ENCODE measurements around the gene SOX13. TPM values are rescaled to one million over a fixed set of nuclear protein-coding genes. Genes with fewer than 3 reads are reported as not detected.
A peak's percentile ranks its signal among the peaks of the same experiment; 100 is the strongest.

SOX13 gene
- total and polyA plus RNA-seq, 7 experiments from 2014 or later: 0.24 to 10.1 (median 0.85) TPM; not detected in 2

DNA sequence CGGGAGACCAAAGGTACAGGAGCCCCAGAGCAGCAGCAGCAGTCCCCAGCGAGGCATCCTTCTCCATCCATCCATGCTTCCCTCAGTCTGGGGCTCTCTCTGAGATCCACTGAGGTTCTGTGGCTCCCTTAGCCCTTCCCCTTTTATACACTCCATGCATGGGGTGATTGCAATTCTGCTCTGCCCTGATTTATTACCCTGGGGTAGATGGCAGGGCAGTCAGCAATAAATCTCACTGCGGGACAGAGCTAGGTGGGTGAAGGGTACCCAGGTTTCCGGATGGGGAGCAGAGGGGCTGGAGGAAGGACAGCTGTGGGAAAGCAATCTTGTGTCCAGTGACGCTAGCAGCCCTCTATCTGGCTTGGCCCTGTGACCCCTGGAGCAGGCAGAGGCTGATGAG lies 93.3 kb downstream of the SOX13 start, which contains the start of gene REN:
REN (minus strand) TSS at position 119 of the 400 bp plus-strand sequence; CDS start at position 75, 44 bp downstream.
- intact Hi-C loops (cut with micrococcal nuclease): no loop called here
- Mint-ChIP-seq H3K4me1 (no peaks in the 10 kb centered on the region), H3K4me3 (no peak within 1 kb of the TSS), H3K27ac (no peak within 1 kb of the TSS), H3K9me3 (peaks cover 0 to 42% (median 26%) of the 10 kb centered on the region in 11 donors), H3K27me3 (peaks cover 0 to 11% (median 9%) of the 10 kb centered on the region in 5 donors), H3K36me3 (peaks cover 0 to 15% (median 0%) of the 10 kb centered on the region in 5 donors)
- H3K27me3 ChIP-seq (ENCODE audit: control insufficient read depth in 2 of 2, insufficient read depth in 2 of 2, low read length in 2 of 2): no peaks in the 10 kb centered on the region
- H3K4me3 ChIP-seq (ENCODE audit: low read length): no peak within 1 kb of the TSS
- ATAC-seq (no peak), DNase-seq (no peak)
- H3K27ac ChIP-seq (ENCODE audit: low read depth, low read length): no peak within 1 kb of the TSS
- CTCF ChIA-PET: interaction anchor here (0.6 to 5.4 kb wide), 5 partner anchors 9 to 1048 kb away, joined by 3 to 46 read pairs (median 5); no protein-coding TSS in a partner anchor
- no peaks in the 10 kb centered on the region for H3K4me1 ChIP-seq (ENCODE audit: control insufficient read depth in 2 of 2, insufficient read depth in 2 of 2, low read length in 2 of 2)
- peaks cover 5 to 33% (median 6%) of the 10 kb centered on the region in 3 experiments for H3K9me3 ChIP-seq (ENCODE audit: control insufficient read depth in 2 of 3, low read length in 3 of 3)
- no peaks in the 10 kb centered on the region for H3K36me3 ChIP-seq (ENCODE audit: control insufficient read depth in 2 of 3, insufficient read depth in 3 of 3, low read length in 3 of 3)
- POLR2A ChIA-PET: no interaction called here

DNA sequence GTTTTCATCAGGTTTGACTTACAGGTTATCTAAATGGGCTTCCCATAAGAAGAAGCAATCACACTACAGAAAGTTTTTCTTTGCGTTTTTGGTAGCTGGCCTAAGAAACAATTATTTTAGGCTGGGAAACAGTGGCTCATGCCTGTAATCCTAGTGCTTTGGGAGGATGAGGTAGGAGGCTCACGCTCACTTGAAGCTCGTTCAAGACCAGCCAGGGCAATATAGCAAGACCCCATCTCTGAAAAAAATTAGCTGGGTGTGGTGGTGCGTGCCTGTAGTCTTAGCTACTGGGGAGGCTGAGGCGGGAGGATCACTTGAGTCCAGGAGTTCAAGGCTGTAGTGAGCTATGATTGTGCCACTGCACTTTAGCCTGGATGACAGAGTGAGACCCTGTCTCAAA lies 94.8 kb downstream of the SOX13 start:
- H3K27me3 ChIP-seq (ENCODE audit: control insufficient read depth in 2 of 2, insufficient read depth in 2 of 2, low read length in 2 of 2): no peaks in the 10 kb centered on the region
- ATAC-seq (no peak), DNase-seq (no peak)
- intact Hi-C loops (cut with micrococcal nuclease): no loop called here
- no peak overlapping the region for H3K27ac ChIP-seq (ENCODE audit: low read depth, low read length)
- no peaks in the 10 kb centered on the region for H3K4me1 ChIP-seq (ENCODE audit: control insufficient read depth in 2 of 2, insufficient read depth in 2 of 2, low read length in 2 of 2)
- Mint-ChIP-seq H3K36me3 (peaks cover 0 to 19% (median 1%) of the 10 kb centered on the region in 5 donors), H3K9me3 (peaks cover 3 to 57% (median 29%) of the 10 kb centered on the region in 11 donors), H3K27me3 (peaks cover 0 to 11% (median 6%) of the 10 kb centered on the region in 5 donors), H3K4me1 (no peaks in the 10 kb centered on the region), H3K27ac (peak overlapping the region in 1 of 9 donors; percentile 19), H3K4me3 (no peak overlapping the region)
- H3K36me3 ChIP-seq (ENCODE audit: control insufficient read depth in 2 of 3, insufficient read depth in 3 of 3, low read length in 3 of 3): no peaks in the 10 kb centered on the region
- ChIA-PET CTCF (interaction anchor here (0.8 to 3.1 kb wide), 5 partner anchors 10 to 231 kb away, joined by 3 to 19 read pairs (median 5); no protein-coding TSS in a partner anchor), POLR2A (interaction anchor here (0.8 kb wide), 1 partner anchor 874 kb away, joined by 4 read pairs; no protein-coding TSS in a partner anchor)
- peaks cover 5 to 47% (median 9%) of the 10 kb centered on the region in 3 experiments for H3K9me3 ChIP-seq (ENCODE audit: control insufficient read depth in 2 of 3, low read length in 3 of 3)
- H3K4me3 ChIP-seq (ENCODE audit: low read length): no peak overlapping the region

DNA sequence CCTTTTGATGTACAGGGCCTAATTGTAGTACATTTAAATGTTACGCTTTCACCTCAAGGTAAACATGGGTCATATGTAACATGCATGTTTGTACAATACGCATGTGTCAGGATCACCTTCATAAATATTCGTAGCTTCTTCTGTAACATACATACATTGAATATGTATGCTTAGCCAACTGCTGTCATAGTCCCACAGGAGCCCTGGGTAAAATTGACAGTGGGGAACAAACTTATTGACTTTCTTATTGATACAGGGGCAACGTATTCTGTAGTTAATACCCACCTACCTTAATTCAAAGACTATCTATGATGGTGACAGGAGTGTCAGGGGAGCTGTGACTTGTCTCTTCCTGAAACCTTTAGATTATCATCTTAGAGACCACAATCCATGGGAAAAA lies 96.9 kb downstream of the SOX13 start:
- ATAC-seq (no peak), DNase-seq (no peak)
- H3K4me3 Mint-ChIP-seq: no peak overlapping the region
- Histone ChIP-seq H3K4me1 (ENCODE audit: control insufficient read depth in 2 of 2, insufficient read depth in 2 of 2, low read length in 2 of 2) (no peaks in the 10 kb centered on the region), H3K27me3 (ENCODE audit: control insufficient read depth in 2 of 2, insufficient read depth in 2 of 2, low read length in 2 of 2) (no peaks in the 10 kb centered on the region), H3K9me3 (ENCODE audit: control insufficient read depth in 2 of 3, low read length in 3 of 3) (peaks cover 5 to 47% (median 9%) of the 10 kb centered on the region in 3 experiments), H3K36me3 (ENCODE audit: control insufficient read depth in 2 of 3, insufficient read depth in 3 of 3, low read length in 3 of 3) (no peaks in the 10 kb centered on the region), H3K4me3 (ENCODE audit: low read length) (no peak overlapping the region), H3K27ac (ENCODE audit: low read depth, low read length) (no peak overlapping the region)
- no peaks in the 10 kb centered on the region for H3K4me1 Mint-ChIP-seq
- peaks cover 0 to 26% (median 1%) of the 10 kb centered on the region in 5 donors for H3K36me3 Mint-ChIP-seq
- ChIA-PET POLR2A (no interaction called here), CTCF (interaction anchor here (1.2 kb wide), 1 partner anchor 194 kb away, joined by 3 read pairs; no protein-coding TSS in a partner anchor)
- H3K27ac Mint-ChIP-seq: no peak overlapping the region
- intact Hi-C loops (cut with micrococcal nuclease): no loop called here
- H3K27me3 Mint-ChIP-seq: peaks cover 0 to 18% (median 13%) of the 10 kb centered on the region in 5 donors
- H3K9me3 Mint-ChIP-seq: peaks cover 7 to 70% (median 37%) of the 10 kb centered on the region in 11 donors

DNA sequence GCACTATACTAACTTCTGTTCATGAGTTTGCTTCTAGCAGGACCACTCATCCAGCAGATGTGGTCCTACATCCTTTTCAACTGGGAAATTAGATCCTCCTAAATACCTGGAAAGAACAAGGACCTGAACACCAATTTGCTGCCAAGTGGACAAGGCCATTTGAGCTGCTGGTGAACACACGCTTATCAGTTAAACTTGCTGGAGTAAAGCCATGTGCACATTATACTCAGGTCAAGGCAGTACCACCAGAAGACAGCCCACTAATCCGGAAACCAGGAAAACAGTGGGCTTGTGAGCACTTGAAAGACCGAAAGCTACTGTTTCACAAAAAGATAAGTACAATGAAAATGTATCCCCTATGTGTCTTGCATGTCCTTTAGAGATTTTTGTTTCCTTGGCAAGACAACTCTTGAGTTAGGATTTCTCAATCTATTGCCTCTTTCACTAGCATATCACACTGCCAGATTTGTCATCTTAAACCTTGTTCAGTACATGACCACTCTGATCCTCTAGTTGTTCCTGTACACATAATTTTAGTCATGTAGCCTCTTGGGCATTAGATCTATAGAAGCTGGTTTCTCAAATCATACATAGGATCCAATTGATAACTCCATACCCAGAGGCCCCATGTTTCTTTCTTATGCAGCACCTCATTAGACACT lies 97.7 kb downstream of the SOX13 start:
- intact Hi-C loops (cut with micrococcal nuclease): no loop called here
- ChIA-PET CTCF (interaction anchor here (1.2 kb wide), 1 partner anchor 193 kb away, joined by 3 read pairs; no protein-coding TSS in a partner anchor), POLR2A (no interaction called here)
- DNase-seq (no peak), ATAC-seq (no peak)
- Histone ChIP-seq H3K27ac (ENCODE audit: low read depth, low read length) (no peak overlapping the region), H3K4me3 (ENCODE audit: low read length) (no peak overlapping the region), H3K36me3 (ENCODE audit: control insufficient read depth in 2 of 3, insufficient read depth in 3 of 3, low read length in 3 of 3) (no peaks in the 10 kb centered on the region), H3K9me3 (ENCODE audit: control insufficient read depth in 2 of 3, low read length in 3 of 3) (peaks cover 5 to 47% (median 9%) of the 10 kb centered on the region in 3 experiments), H3K27me3 (ENCODE audit: control insufficient read depth in 2 of 2, insufficient read depth in 2 of 2, low read length in 2 of 2) (no peaks in the 10 kb centered on the region), H3K4me1 (ENCODE audit: control insufficient read depth in 2 of 2, insufficient read depth in 2 of 2, low read length in 2 of 2) (no peaks in the 10 kb centered on the region)
- Mint-ChIP-seq H3K9me3 (peaks cover 7 to 70% (median 37%) of the 10 kb centered on the region in 11 donors), H3K36me3 (peaks cover 0 to 26% (median 1%) of the 10 kb centered on the region in 5 donors), H3K4me1 (no peaks in the 10 kb centered on the region), H3K27me3 (peaks cover 0 to 18% (median 8%) of the 10 kb centered on the region in 5 donors), H3K4me3 (no peak overlapping the region), H3K27ac (no peak overlapping the region)

DNA sequence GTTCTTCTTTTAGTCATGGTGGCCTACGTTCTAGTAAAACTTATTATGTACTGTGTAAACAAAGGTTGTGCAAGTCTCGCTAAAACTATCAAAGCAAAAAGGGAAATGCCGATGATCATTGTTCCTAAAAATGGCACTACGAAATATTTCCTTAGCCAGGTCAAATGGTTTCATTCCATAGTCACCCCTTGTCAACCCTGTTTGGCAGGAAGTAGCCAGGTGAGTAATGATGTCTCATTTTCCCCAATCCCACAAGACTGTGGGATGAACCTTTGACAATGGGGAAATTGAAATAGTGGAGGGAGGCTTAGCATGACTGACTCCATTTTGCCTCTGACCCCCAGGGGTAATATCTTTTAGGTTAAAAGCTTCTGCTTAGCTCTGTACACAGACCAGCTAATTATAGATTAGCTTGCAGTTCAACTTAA lies 98.8 kb downstream of the SOX13 start:
- Mint-ChIP-seq H3K36me3 (peaks cover 0 to 22% (median 1%) of the 10 kb centered on the region in 5 donors), H3K4me1 (no peaks in the 10 kb centered on the region), H3K27me3 (peaks cover 0 to 14% (median 3%) of the 10 kb centered on the region in 5 donors), H3K4me3 (no peak overlapping the region), H3K27ac (no peak overlapping the region), H3K9me3 (peaks cover 7 to 70% (median 35%) of the 10 kb centered on the region in 11 donors)
- no peak for ATAC-seq
- no peak for DNase-seq
- ChIA-PET POLR2A (no interaction called here), CTCF (interaction anchor here (0.6 kb wide), 1 partner anchor 192 kb away, joined by 3 read pairs; no protein-coding TSS in a partner anchor)
- H3K9me3 ChIP-seq (ENCODE audit: control insufficient read depth in 2 of 3, low read length in 3 of 3): peaks cover 5 to 47% (median 9%) of the 10 kb centered on the region in 3 experiments
- no peaks in the 10 kb centered on the region for H3K36me3 ChIP-seq (ENCODE audit: control insufficient read depth in 2 of 3, insufficient read depth in 3 of 3, low read length in 3 of 3)
- no peaks in the 10 kb centered on the region for H3K4me1 ChIP-seq (ENCODE audit: control insufficient read depth in 2 of 2, insufficient read depth in 2 of 2, low read length in 2 of 2)
- no peak overlapping the region for H3K4me3 ChIP-seq (ENCODE audit: low read length)
- intact Hi-C loops (cut with micrococcal nuclease): no loop called here
- no peak overlapping the region for H3K27ac ChIP-seq (ENCODE audit: low read depth, low read length)
- H3K27me3 ChIP-seq (ENCODE audit: control insufficient read depth in 2 of 2, insufficient read depth in 2 of 2, low read length in 2 of 2): no peaks in the 10 kb centered on the region

DNA sequence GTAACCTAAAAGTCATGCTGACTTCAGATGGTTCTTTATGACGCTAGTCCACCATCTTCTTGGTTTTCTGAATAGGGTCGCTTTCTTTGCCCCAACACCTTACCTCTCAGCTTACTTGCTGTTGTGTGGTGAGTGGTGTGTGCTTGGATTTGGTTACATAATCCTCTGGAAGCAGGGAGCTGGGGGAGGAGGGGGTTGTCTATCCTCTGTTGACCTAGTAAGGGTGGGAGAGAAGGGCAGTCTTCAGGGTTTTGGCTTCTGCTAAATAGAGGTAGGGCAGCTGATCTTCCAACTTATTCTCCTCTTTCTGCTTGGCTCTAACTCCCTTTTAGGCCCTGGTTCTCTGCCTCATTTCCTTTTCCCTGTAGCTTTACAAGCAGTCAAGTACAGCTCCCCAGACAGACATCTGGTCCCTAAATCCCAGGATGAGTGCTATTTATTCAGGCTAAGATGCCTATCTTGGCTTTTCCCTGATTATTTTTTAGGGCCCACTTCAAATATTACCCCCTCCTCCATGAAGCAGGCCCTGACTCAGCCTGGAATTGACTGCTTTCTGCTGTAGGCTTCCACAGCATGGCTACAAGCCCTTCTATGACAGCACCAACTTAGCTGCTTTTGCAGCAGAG lies 99.6 kb downstream of the SOX13 start:
- Histone ChIP-seq H3K27ac (ENCODE audit: low read depth, low read length) (no peak overlapping the region), H3K36me3 (ENCODE audit: control insufficient read depth in 2 of 3, insufficient read depth in 3 of 3, low read length in 3 of 3) (no peaks in the 10 kb centered on the region), H3K4me1 (ENCODE audit: control insufficient read depth in 2 of 2, insufficient read depth in 2 of 2, low read length in 2 of 2) (no peaks in the 10 kb centered on the region), H3K9me3 (ENCODE audit: control insufficient read depth in 2 of 3, low read length in 3 of 3) (peaks cover 5 to 47% (median 9%) of the 10 kb centered on the region in 3 experiments), H3K27me3 (ENCODE audit: control insufficient read depth in 2 of 2, insufficient read depth in 2 of 2, low read length in 2 of 2) (no peaks in the 10 kb centered on the region), H3K4me3 (ENCODE audit: low read length) (no peak overlapping the region)
- POLR2A ChIA-PET: no interaction called here
- no peak for DNase-seq
- CTCF ChIA-PET: interaction anchor here (0.6 kb wide), 1 partner anchor 191 kb away, joined by 3 read pairs; no protein-coding TSS in a partner anchor
- ATAC-seq: no peak
- Mint-ChIP-seq H3K4me1 (no peaks in the 10 kb centered on the region), H3K9me3 (peaks cover 3 to 65% (median 31%) of the 10 kb centered on the region in 11 donors), H3K4me3 (no peak overlapping the region), H3K27me3 (peaks cover 0 to 14% (median 3%) of the 10 kb centered on the region in 5 donors), H3K27ac (no peak overlapping the region), H3K36me3 (peaks cover 0 to 20% (median 1%) of the 10 kb centered on the region in 5 donors)
- intact Hi-C loops (cut with micrococcal nuclease): no loop called here
